ENCODE measurements around the gene PFKL.
"Not testable (repeated sequence)": the region's sequence is repeated elsewhere in the genome, so short reads cannot be mapped to it uniquely, and the experiment has no call there.

PFKL gene

DNA sequence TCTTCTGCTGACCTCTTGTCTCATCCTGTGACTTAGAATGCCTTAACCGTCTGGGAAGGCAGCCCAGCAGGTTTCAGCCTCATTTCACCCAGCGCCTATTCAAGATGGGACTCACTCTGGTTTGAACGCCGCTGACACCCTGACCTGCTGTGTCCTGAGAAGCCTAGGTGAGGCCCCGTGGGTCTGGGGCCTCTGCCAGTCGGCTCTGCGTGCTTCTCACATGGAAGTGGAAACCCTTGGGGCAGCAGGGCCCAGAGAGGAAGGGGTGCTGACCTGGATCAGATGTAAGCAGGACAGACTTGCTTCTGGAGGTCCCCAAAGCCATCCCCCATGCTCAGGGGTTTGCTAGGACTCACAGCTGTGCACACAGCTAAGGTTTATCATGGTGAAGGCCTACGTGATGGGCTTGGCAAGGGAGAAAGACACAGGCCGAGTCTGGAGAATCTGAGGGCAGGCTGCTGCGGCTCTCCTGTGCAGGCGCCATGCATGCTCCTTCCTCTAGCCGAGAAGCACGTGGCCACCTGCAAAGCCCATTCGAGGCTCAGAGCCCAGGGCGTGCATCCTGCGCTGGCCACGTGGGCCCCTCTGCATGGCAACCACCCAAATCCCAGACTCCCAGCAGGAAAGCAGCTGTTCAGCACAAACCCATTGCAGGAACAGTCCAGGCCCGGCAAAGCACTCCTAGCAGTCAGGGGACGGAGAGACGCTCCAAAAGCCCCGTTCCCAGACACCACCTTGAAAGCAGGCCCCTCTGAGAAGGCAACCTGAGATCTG lies 57.4 kb downstream of the PFKL start:
- WGBS, 2 experiments (ENCODE audit: insufficient coverage in 2 of 2): 89 to 92% methylated on average over 17 to 21 of the region's 21 CpGs
- Histone ChIP-seq H3K4me1 (ENCODE audit: control insufficient read depth, insufficient read depth, low read length, poor library complexity, severe bottlenecking) (no peaks in the 10 kb centered on the region), H3K9me3 (ENCODE audit: control insufficient read depth, low read length) (no peaks in the 10 kb centered on the region), H3K36me3 (ENCODE audit: control insufficient read depth, insufficient read depth, low read length) (no peaks in the 10 kb centered on the region), H3K27ac (ENCODE audit: low read depth, low read length, severe bottlenecking) (no peak overlapping the region), H3K4me3 (ENCODE audit: extremely low read depth, insufficient read depth, low read length, poor library complexity, severe bottlenecking) (no peak overlapping the region)

DNA sequence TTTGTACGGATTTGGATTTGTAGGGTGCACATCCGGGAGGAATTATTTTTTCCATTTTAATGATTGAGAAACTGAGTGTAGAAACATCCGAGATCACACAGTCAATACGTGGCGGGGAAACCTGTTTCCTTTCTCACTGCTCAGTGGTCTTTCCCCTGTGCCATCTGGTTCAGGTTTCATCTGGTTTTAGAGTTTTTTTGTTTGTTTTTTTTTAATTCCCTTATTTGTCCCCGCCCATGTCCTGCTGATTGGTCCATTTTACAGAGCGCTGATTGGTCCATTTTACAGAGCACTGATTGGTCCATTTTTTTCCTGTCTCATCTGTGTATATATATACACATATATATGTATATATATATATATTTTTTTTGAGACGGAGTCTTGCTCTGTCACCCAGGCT lies 59.5 kb downstream of the PFKL start:
- H3K9me3 ChIP-seq (ENCODE audit: control insufficient read depth, low read length): no peaks in the 10 kb centered on the region
- WGBS, 2 experiments (ENCODE audit: insufficient coverage in 2 of 2): 98 to 100% methylated on average over 3 to 5 of the region's 8 CpGs
- no peaks in the 10 kb centered on the region for H3K36me3 ChIP-seq (ENCODE audit: control insufficient read depth, insufficient read depth, low read length)
- no peaks in the 10 kb centered on the region for H3K4me1 ChIP-seq (ENCODE audit: control insufficient read depth, insufficient read depth, low read length, poor library complexity, severe bottlenecking)
- no peak overlapping the region for H3K4me3 ChIP-seq (ENCODE audit: extremely low read depth, insufficient read depth, low read length, poor library complexity, severe bottlenecking)
- H3K27ac ChIP-seq (ENCODE audit: low read depth, low read length, severe bottlenecking): no peak overlapping the region

DNA sequence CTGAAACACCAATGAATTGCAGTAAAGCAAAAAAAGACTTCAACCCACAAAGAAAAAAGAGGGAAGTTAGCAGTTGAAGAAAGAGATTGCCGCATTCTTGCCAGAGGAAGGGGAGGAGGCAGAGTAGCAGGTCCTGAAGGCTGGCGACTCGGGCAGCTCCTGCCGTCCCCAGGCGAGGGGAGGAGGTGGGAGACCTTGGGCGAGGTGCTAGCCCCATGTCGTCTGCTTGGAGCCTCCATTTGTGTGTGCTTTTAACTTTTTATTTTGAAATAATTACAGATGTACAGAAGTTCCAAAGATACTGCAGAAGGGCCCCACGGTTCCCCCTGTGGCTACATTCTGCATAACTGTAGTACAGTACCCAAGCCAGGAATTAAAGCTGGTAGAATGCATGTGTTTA lies 60.3 kb downstream of the PFKL start:
- no peak overlapping the region for H3K4me3 ChIP-seq (ENCODE audit: extremely low read depth, insufficient read depth, low read length, poor library complexity, severe bottlenecking)
- H3K4me1 ChIP-seq (ENCODE audit: control insufficient read depth, insufficient read depth, low read length, poor library complexity, severe bottlenecking): no peaks in the 10 kb centered on the region
- WGBS, 2 experiments (ENCODE audit: insufficient coverage in 2 of 2): 75 to 77% methylated on average over 2 to 3 of the region's 8 CpGs
- H3K27ac ChIP-seq (ENCODE audit: low read depth, low read length, severe bottlenecking): no peak overlapping the region
- H3K9me3 ChIP-seq (ENCODE audit: control insufficient read depth, low read length): no peaks in the 10 kb centered on the region
- no peaks in the 10 kb centered on the region for H3K36me3 ChIP-seq (ENCODE audit: control insufficient read depth, insufficient read depth, low read length)

DNA sequence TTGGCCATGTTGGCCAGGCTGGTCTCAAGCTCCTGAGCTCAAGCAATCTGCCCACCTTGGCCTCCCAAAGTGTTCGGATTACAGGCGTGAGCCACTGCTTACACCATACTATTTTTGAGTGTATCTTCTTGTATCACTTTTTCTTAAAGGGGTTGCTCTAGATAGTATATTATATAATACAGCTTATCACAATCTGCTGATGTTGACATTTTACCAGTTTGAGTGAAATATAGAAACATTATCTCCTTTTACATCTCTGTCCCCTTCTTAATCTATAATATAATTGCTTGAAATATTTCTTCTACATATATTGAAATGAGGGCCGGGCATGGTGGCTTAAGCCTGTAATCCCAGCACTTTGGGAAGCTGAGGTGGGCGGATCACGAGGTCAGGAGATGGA lies 62.0 kb downstream of the PFKL start:
- not testable (repeated sequence) for H3K4me1 ChIP-seq (ENCODE audit: control insufficient read depth, insufficient read depth, low read length, poor library complexity, severe bottlenecking); H3K9me3 ChIP-seq (ENCODE audit: control insufficient read depth, low read length); H3K27ac ChIP-seq (ENCODE audit: low read depth, low read length, severe bottlenecking); H3K4me3 ChIP-seq (ENCODE audit: extremely low read depth, insufficient read depth, low read length, poor library complexity, severe bottlenecking); H3K36me3 ChIP-seq (ENCODE audit: control insufficient read depth, insufficient read depth, low read length)
- no CpG with 5 or more reads among the region's 5 CpGs for whole genome bisulfite sequencing, 2 experiments (ENCODE audit: insufficient coverage in 2 of 2)

DNA sequence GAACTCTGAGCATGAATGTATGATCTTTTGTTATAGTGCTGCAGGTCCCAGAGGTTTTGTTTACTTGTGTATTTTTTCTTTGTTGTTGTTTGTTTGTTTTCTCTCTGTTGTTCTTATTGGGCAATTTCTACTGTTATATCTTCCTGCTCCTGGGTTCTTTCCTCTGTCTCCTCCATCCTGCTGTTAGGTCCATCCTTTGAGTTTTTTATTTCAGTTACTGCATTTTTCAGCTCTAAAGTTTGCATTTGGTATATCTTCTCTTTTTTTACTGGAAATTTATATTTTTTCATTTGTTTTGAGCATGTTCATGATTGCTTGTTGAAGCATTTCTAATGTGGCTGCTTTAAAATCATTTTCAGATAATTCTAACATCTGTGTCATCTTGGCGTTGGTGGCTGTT lies 63.4 kb downstream of the PFKL start:
- H3K4me1 ChIP-seq (ENCODE audit: control insufficient read depth, insufficient read depth, low read length, poor library complexity, severe bottlenecking): no peaks in the 10 kb centered on the region
- H3K36me3 ChIP-seq (ENCODE audit: control insufficient read depth, insufficient read depth, low read length): no peaks in the 10 kb centered on the region
- H3K4me3 ChIP-seq (ENCODE audit: extremely low read depth, insufficient read depth, low read length, poor library complexity, severe bottlenecking): no peak overlapping the region
- WGBS, 2 experiments (ENCODE audit: insufficient coverage in 2 of 2): no CpG with 5 or more reads among the region's 1 CpG
- H3K9me3 ChIP-seq (ENCODE audit: control insufficient read depth, low read length): no peaks in the 10 kb centered on the region
- H3K27ac ChIP-seq (ENCODE audit: low read depth, low read length, severe bottlenecking): no peak overlapping the region

DNA sequence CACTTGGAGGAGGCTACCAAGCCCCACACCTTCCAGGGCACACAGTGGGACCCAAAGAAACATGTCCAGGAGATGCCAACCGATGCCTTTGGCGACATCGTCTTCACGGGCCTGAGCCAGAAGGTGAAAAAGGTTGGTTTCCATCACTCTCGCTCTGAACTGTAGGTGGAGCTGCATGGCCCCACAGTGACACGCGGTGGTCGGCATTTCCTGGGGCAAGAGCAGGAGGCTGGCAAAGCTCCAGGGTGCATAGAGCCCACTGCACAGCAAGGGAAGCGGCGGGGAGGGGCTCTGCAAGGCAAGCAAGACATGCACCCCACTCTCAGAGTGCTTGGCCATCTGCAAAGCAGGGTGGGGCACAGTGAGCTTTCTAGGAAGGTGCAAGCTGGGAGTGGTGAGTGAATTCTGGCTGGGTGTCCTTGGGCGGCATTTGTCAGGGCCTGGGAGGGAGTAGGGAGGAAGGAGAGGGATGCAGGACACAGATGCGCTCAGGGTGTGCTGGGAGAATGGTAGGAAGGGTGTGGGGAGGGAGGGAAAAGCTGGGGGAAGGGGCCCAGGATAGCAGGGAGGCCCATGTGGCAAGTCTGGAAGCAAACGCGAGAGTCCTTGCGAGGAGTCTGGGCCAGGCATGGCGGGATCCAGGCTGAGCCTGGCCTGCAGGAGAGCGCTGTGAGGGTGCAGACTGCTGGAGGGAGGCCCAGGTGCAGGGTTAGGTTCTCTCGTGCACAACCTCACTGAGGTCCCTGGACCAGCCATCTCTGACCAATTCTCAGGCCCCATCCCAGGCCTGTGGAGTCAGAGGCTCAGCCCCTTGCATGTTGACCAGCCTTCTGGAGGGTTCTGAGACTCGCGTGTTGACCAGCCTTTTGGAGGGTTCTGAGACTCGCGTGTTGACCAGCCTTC lies 64.5 kb downstream of the PFKL start:
- Histone ChIP-seq H3K4me1 (ENCODE audit: control insufficient read depth, insufficient read depth, low read length, poor library complexity, severe bottlenecking) (no peaks in the 10 kb centered on the region), H3K9me3 (ENCODE audit: control insufficient read depth, low read length) (no peaks in the 10 kb centered on the region), H3K27ac (ENCODE audit: low read depth, low read length, severe bottlenecking) (no peak overlapping the region), H3K4me3 (ENCODE audit: extremely low read depth, insufficient read depth, low read length, poor library complexity, severe bottlenecking) (no peak overlapping the region), H3K36me3 (ENCODE audit: control insufficient read depth, insufficient read depth, low read length) (no peaks in the 10 kb centered on the region)
- WGBS, 2 experiments (ENCODE audit: insufficient coverage in 2 of 2): 82 to 84% methylated on average over 20 of the region's 22 CpGs

DNA sequence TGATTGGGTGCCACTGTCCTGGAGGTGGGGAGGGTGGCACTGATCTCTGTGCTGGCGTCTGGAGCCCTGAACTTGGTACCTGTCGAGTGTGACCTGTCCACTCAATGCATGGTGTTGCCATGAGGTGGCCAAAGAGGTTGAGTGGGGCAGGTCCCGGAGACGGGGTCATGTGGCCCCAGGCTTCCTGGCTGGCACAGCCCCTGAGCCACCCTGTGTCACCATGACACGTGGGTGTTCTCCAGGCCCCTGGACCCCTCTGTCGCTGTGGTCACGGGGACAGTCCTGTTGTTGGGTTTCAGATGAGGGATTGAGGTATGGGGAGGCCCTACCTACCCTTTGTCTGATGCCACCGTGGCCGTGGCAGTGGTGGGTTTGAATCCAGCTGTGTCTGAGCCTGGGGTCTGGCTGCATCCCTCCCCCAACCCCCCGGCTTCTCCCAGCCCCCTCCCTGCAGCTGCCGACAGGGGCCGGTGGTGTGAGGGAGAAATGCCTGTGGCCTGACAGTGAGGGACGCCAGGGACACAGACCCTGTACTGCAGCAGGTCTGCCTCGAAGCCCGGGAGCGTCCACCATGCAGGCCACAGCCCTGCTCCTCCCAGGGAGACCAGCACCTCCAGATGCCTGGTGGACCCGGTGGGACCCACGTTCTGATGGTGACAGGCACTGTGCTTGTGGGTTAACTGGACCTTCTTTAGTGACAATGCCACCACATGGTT lies 65.6 kb downstream of the PFKL start:
- 93 to 96% methylated on average over 11 to 13 of the region's 18 CpGs for WGBS, 2 experiments (ENCODE audit: insufficient coverage in 2 of 2)
- H3K27ac ChIP-seq (ENCODE audit: low read depth, low read length, severe bottlenecking): no peak overlapping the region
- no peaks in the 10 kb centered on the region for H3K36me3 ChIP-seq (ENCODE audit: control insufficient read depth, insufficient read depth, low read length)
- no peak overlapping the region for H3K4me3 ChIP-seq (ENCODE audit: extremely low read depth, insufficient read depth, low read length, poor library complexity, severe bottlenecking)
- no peaks in the 10 kb centered on the region for H3K9me3 ChIP-seq (ENCODE audit: control insufficient read depth, low read length)
- H3K4me1 ChIP-seq (ENCODE audit: control insufficient read depth, insufficient read depth, low read length, poor library complexity, severe bottlenecking): no peaks in the 10 kb centered on the region

DNA sequence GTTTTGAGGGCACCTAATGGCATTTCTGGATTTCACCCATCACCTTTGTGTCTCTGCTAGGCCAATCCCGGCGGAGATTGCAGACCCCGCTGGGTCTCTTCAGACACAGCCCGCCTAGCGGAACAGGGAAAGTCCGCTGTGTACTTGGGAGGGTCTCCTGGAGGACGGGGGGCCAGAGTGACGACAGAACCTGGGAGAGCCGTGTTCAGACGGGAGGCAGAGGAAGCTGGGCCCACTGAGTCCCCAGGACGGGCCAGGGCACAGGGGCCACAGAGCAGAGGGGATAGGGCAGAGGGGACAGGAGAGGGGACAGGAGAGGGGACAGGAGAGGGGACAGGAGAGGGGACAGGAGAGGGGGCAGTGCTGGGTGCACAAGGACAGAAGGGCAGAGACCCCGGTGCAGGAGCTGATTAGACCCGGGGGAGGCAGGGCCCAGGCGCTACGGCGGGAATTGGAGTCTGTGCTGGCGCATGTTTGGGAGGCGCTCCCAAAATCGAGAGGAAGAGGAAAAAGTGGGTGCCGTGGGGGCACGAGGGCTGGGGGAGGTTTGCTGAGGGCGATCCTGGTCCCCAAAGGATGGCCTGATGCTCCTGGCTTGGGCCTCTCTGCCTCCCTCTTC lies 66.2 kb downstream of the PFKL start:
- H3K4me3 ChIP-seq (ENCODE audit: extremely low read depth, insufficient read depth, low read length, poor library complexity, severe bottlenecking): no peak overlapping the region
- 89 to 96% methylated on average over 16 to 20 of the region's 22 CpGs for WGBS, 2 experiments (ENCODE audit: insufficient coverage in 2 of 2)
- H3K4me1 ChIP-seq (ENCODE audit: control insufficient read depth, insufficient read depth, low read length, poor library complexity, severe bottlenecking): no peaks in the 10 kb centered on the region

DNA sequence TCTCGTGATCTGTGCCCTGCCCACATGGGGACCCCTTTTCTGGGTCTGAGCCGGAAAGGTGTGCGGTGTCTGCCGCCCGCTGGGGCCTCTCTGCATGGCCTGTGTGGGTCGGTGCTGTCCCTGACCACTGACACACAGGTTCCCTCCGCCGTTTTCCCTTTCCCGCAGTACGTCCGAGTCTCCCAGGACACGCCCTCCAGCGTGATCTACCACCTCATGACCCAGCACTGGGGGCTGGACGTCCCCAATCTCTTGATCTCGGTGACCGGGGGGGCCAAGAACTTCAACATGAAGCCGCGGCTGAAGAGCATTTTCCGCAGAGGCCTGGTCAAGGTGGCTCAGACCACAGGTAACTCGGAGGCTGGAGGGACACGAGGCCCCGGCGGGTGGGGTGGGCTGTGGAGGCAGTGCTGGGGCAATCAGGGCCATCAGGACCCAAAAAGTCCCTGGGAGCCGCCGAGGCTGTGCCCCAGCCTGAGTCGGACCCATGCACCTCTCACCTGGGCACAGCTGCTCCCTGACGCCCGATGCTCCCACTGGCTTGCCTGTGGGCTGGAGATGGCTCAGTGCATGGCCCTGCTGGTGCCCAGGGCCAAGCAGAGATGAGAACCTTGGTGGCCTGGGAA lies 66.8 kb downstream of the PFKL start:
- H3K4me3 ChIP-seq (ENCODE audit: extremely low read depth, insufficient read depth, low read length, poor library complexity, severe bottlenecking): no peak overlapping the region
- 93 to 94% methylated on average over 25 to 28 of the region's 28 CpGs for WGBS, 2 experiments (ENCODE audit: insufficient coverage in 2 of 2)
- no peaks in the 10 kb centered on the region for H3K36me3 ChIP-seq (ENCODE audit: control insufficient read depth, insufficient read depth, low read length)
- H3K4me1 ChIP-seq (ENCODE audit: control insufficient read depth, insufficient read depth, low read length, poor library complexity, severe bottlenecking): no peaks in the 10 kb centered on the region
- H3K9me3 ChIP-seq (ENCODE audit: control insufficient read depth, low read length): no peaks in the 10 kb centered on the region
- no peak overlapping the region for H3K27ac ChIP-seq (ENCODE audit: low read depth, low read length, severe bottlenecking)

More for the DNA sequence above, 66.2 kb downstream of the PFKL start:
- H3K36me3 ChIP-seq (ENCODE audit: control insufficient read depth, insufficient read depth, low read length): no peaks in the 10 kb centered on the region
- no peaks in the 10 kb centered on the region for H3K9me3 ChIP-seq (ENCODE audit: control insufficient read depth, low read length)
- no peak overlapping the region for H3K27ac ChIP-seq (ENCODE audit: low read depth, low read length, severe bottlenecking)
